HCT116 (cell line): ENCODE results near the gene FOXF2. TPM values are rescaled to one million over a fixed set of nuclear protein-coding genes. Genes with fewer than 3 reads are reported as not detected.

ENCODE experiments used
- ATAC-seq: fragments of 200-7000 bp; cut with Tn5 transposase; 2 replicates; pipeline ENCODE4 v1.9.1; 2020; ENCODE audit warnings: mild to moderate bottlenecking, moderate library complexity
- BruUV-seq: library from RNA; stranded (reverse); fragments of 400-500 nt; replicated peaks from 2 replicates; lab custom pipeline; 2021; lab: Mats Ljungman, UMichigan
- CTCF ChIA-PET: fragments of 300-600 bp; sonication (Branson Sonifier 250); formaldehyde crosslinking; loops from one replicate; lab custom pipeline; 2021; ENCODE audit warnings: antibody characterized with exemption; lab: Charles Lee
- POLR2A ChIA-PET: fragments of 300-600, 350-600 bp; sonication (Branson Sonifier 250); formaldehyde crosslinking; loops from one replicate; lab custom pipeline; 2021; ENCODE audit warnings: antibody characterized with exemption; lab: Charles Lee
- RAD21 ChIA-PET, 2 experiments: fragments of 300-600 bp; sonication (Branson Sonifier 250); formaldehyde crosslinking; loops; one replicate each; lab custom pipeline; 2023; ENCODE audit warnings: low total read pairs in 2 of 2; ENCODE audit not compliant: uncharacterized antibody in 2 of 2, unreplicated experiment in 2 of 2, low non-redundant PET in 1 of 2; lab: Charles Lee
- DNase-seq: peaks from one replicate; pipeline ENCODE4 v3.0.0-alpha.2; 2010; ENCODE audit warnings: low read depth, low spot score
- H2AFZ ChIP-seq: fragments of 200-600 bp; shearing (Covaris generic), sonication (generic); 2 replicates; pipeline ENCODE4 v1.6.1; 2017; ENCODE audit warnings: low read depth, mixed run types, mixed read lengths, antibody characterized with exemption, low read length; ENCODE audit not compliant: poor library complexity, severe bottlenecking
- H3K27ac ChIP-seq: 2 replicates; pipeline ENCODE4 v1.5.1; 2012; ENCODE audit warnings: low read depth, low read length
- H3K27me3 ChIP-seq: fragments of 200-600 bp; sonication (generic); 2 replicates; pipeline ENCODE4 v1.6.1; 2016; ENCODE audit warnings: mixed run types, low read length, mixed read lengths; ENCODE audit not compliant: insufficient read depth
- H3K36me3 ChIP-seq, 2 experiments: fragments of 200-500 bp in 1 of 2; fragments of 200-600 bp in 1 of 2; sonication (Bioruptor generic) in 1 of 2; sonication (generic) in 1 of 2; 2 replicates each; pipeline versions ENCODE4 v1.5.1 to v1.6.1; 2014 to 2016; ENCODE audit warnings: low read length in 2 of 2, inconsistent platforms in 1 of 2, mixed read lengths in 1 of 2, mixed run types in 1 of 2; ENCODE audit not compliant: insufficient read depth in 2 of 2, control insufficient read depth in 1 of 2
- H3K4me1 ChIP-seq, 2 experiments: fragments of 200-600 bp in 1 of 2; sonication (generic) in 1 of 2; 2 replicates each; pipeline versions ENCODE4 v1.5.1 to v1.6.1; 2012 to 2017; ENCODE audit warnings: low read length in 2 of 2, inconsistent platforms in 1 of 2, mild to moderate bottlenecking in 1 of 2, mixed read lengths in 1 of 2, mixed run types in 1 of 2, moderate library complexity in 1 of 2; ENCODE audit not compliant: insufficient read depth in 2 of 2, control insufficient read depth in 1 of 2
- H3K4me2 ChIP-seq: fragments of 200-600 bp; sonication (generic); 2 replicates; pipeline ENCODE4 v1.6.1; 2017; ENCODE audit warnings: mixed run types, low read length, mixed read lengths
- H3K4me3 ChIP-seq, 2 experiments: fragments of 200-600 bp in 1 of 2; sonication (generic) in 1 of 2; replicated peaks in 1 of 2; 2 replicates each; pipeline ENCODE4 v1.5.1; 2011 to 2016; ENCODE audit warnings: low read length in 2 of 2, control low read depth in 1 of 2, low read depth in 1 of 2, mild to moderate bottlenecking in 1 of 2, mixed read lengths in 1 of 2, mixed run types in 1 of 2
- H3K79me2 ChIP-seq: fragments of 200-600 bp; sonication (generic); 2 replicates; pipeline ENCODE4 v1.6.1; 2017; ENCODE audit warnings: mild to moderate bottlenecking, mixed run types, low read length, moderate library complexity, mixed read lengths; ENCODE audit not compliant: insufficient read depth
- H3K9ac ChIP-seq: fragments of 200-600 bp; sonication (generic); 2 replicates; pipeline ENCODE4 v1.6.1; 2016; ENCODE audit warnings: low read length, mixed read lengths
- H3K9me2 ChIP-seq: fragments of 200-600 bp; sonication (generic), shearing (Covaris generic); 2 replicates; pipeline ENCODE4 v1.6.1; 2017; ENCODE audit warnings: mixed run types, mild to moderate bottlenecking, moderate library complexity; ENCODE audit not compliant: insufficient read depth
- H3K9me3 ChIP-seq, 2 experiments: fragments of 200-500 bp in 1 of 2; fragments of 200-600 bp in 1 of 2; sonication (Bioruptor generic) in 1 of 2; sonication (generic) in 1 of 2; 2 replicates each; pipeline ENCODE4 v1.6.1; 2014 to 2017; ENCODE audit warnings: low read length in 2 of 2, mixed read lengths in 2 of 2, inconsistent platforms in 1 of 2, low read depth in 1 of 2, mild to moderate bottlenecking in 1 of 2, mixed run types in 1 of 2, moderate library complexity in 1 of 2; ENCODE audit not compliant: control insufficient read depth in 1 of 2, insufficient read depth in 1 of 2
- H4K20me1 ChIP-seq: fragments of 200-600 bp; sonication (generic), shearing (Covaris generic); 2 replicates; pipeline ENCODE4 v1.6.1; 2017; ENCODE audit warnings: mixed run types, mild to moderate bottlenecking, moderate library complexity; ENCODE audit not compliant: insufficient read depth
- CBX3 ChIP-seq: IDR thresholded peaks from 2 replicates; pipeline ENCODE4 v1.6.1; 2012; ENCODE audit warnings: low read depth
- CEBPB ChIP-seq: IDR thresholded peaks from 2 replicates; pipeline ENCODE4 v1.6.1; 2012; ENCODE audit warnings: low read depth
- EGR1 ChIP-seq: IDR thresholded peaks from 2 replicates; pipeline ENCODE4 v1.6.1; 2012; ENCODE audit warnings: low read depth
- EZH2 ChIP-seq: fragments of 200-600 bp; sonication (generic); IDR thresholded peaks from 2 replicates; pipeline ENCODE4 v1.6.1; 2017; ENCODE audit warnings: antibody characterized with exemption, mixed run types
- EZH2phosphoT487 ChIP-seq: fragments of 200-600 bp; IDR thresholded peaks from 2 replicates; pipeline ENCODE4 v1.6.1; 2018; ENCODE audit warnings: antibody characterized with exemption, borderline replicate concordance
- FOSL1 ChIP-seq: IDR thresholded peaks from 2 replicates; pipeline ENCODE4 v1.6.1; 2012; ENCODE audit warnings: low read depth
- POLR2A ChIP-seq: IDR thresholded peaks from 2 replicates; pipeline ENCODE4 v1.7.0; 2011; ENCODE audit warnings: borderline replicate concordance; ENCODE audit not compliant: insufficient read depth, insufficient read length; ENCODE audit errors: extremely low read depth
- POLR2AphosphoS5 ChIP-seq: IDR thresholded peaks from 2 replicates; pipeline ENCODE4 v1.6.1; 2011; ENCODE audit warnings: mild to moderate bottlenecking, low read depth, low read length, moderate library complexity
- SIN3A ChIP-seq: IDR thresholded peaks from 2 replicates; pipeline ENCODE4 v1.6.1; 2012; ENCODE audit warnings: low read depth
- ZNF274 ChIP-seq: fragments of 200-500 bp; sonication (Bioruptor generic); IDR thresholded peaks from 2 replicates; pipeline ENCODE4 v1.6.1; 2014; ENCODE audit warnings: mild to moderate bottlenecking, low read depth, low read length, inconsistent platforms
- intact Hi-C: fragments of 100-400 bp; cut with micrococcal nuclease; formaldehyde crosslinking; loops from 2 replicates; pipeline ENCODE4 v1.10.0; 2022
- total RNA-seq: library from RNA; stranded (reverse); gene quantifications from one replicate; pipeline ENCODE4 v1.2.1, GENCODE V29; 2021; ENCODE audit not compliant: unreplicated experiment
- TF ChIP-seq, protein P1 (sequence below): IDR thresholded peaks from 2 replicates; pipeline ENCODE4 v1.6.1; 2012
- TF ChIP-seq, protein P2 (sequence below), 3 experiments: fragments of 200-600 bp in 1 of 3; sonication (generic) in 1 of 3; IDR thresholded peaks in 2 of 3; conservative IDR thresholded peaks in 1 of 3; 2 replicates each; pipeline ENCODE4 v1.5.1; 2012 to 2017; ENCODE audit warnings: low read depth in 2 of 3, low read length in 2 of 3, antibody characterized with exemption in 1 of 3, borderline replicate concordance in 1 of 3, control low read depth in 1 of 3, mild to moderate bottlenecking in 1 of 3, mixed read lengths in 1 of 3, mixed run types in 1 of 3, moderate library complexity in 1 of 3; ENCODE audit not compliant: insufficient read depth in 1 of 3
- TF ChIP-seq, protein P3 (sequence below): IDR thresholded peaks from 2 replicates; pipeline ENCODE4 v1.6.1; 2012
- TF ChIP-seq, protein P4 (sequence below): IDR thresholded peaks from 2 replicates; pipeline ENCODE4 v1.6.1; 2011; ENCODE audit warnings: mild to moderate bottlenecking, low read length, moderate library complexity; ENCODE audit not compliant: insufficient replicate concordance; ENCODE audit errors: extremely low read depth

The FOXF2 gene
- total RNA-seq, 1 experiment from 2014 or later = not detected

DNA sequence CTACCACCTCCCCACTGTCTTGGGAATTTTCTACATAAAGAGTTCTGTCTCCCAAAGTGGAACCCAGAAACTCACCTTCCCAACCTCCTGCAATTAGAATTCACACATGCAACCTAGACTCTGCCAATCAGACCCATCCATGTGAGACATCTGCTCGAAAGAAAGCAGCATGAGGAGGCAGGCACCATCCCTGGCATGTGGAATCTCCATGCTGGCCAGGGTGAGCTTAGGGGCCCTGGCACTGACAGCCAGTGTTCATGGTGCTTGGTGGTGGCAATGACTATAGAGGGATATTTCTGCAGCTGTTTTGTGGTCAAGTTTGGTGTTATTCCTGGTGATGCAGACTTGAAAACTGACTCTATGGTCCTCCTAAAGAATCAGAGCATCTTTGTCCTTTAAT lies 17.4 kb upstream of the FOXF2 start:
- no peaks in the 10 kb centered on the region for H4K20me1 ChIP-seq
- TF ChIP-seq POLR2A (no peak), EGR1 (no peak), POLR2AphosphoS5 (no peak), EZH2phosphoT487 (no peak), FOSL1 (no peak), CEBPB (no peak), EZH2 (no peak)
- TF ChIP-seq, protein P1, sequence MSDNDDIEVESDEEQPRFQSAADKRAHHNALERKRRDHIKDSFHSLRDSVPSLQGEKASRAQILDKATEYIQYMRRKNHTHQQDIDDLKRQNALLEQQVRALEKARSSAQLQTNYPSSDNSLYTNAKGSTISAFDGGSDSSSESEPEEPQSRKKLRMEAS = no peak
- TF ChIP-seq, protein P2, sequence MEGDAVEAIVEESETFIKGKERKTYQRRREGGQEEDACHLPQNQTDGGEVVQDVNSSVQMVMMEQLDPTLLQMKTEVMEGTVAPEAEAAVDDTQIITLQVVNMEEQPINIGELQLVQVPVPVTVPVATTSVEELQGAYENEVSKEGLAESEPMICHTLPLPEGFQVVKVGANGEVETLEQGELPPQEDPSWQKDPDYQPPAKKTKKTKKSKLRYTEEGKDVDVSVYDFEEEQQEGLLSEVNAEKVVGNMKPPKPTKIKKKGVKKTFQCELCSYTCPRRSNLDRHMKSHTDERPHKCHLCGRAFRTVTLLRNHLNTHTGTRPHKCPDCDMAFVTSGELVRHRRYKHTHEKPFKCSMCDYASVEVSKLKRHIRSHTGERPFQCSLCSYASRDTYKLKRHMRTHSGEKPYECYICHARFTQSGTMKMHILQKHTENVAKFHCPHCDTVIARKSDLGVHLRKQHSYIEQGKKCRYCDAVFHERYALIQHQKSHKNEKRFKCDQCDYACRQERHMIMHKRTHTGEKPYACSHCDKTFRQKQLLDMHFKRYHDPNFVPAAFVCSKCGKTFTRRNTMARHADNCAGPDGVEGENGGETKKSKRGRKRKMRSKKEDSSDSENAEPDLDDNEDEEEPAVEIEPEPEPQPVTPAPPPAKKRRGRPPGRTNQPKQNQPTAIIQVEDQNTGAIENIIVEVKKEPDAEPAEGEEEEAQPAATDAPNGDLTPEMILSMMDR (IDR thresholded peaks at IDR 0.05 in 2 of 3, conservative IDR thresholded peaks at IDR 0.05 in 1 of 3; ENCODE audit: borderline replicate concordance in 1 of 3, insufficient read depth in 1 of 3, low read depth in 2 of 3, low read length in 2 of 3) = no peak
- DNase-seq (no peak), ATAC-seq (no peak)
- CTCF ChIA-PET = no interaction called here
- H3K4me1 ChIP-seq = no peaks in the 10 kb centered on the region
- no peak overlapping the region for H2AFZ ChIP-seq
- no TSS peak for BruUV-seq
- no peak overlapping the region for H3K4me2 ChIP-seq
- H3K9me3 ChIP-seq = no peaks in the 10 kb centered on the region
- no peaks in the 10 kb centered on the region for H3K9me2 ChIP-seq
- no peaks in the 10 kb centered on the region for H3K27me3 ChIP-seq
- no peaks in the 10 kb centered on the region for H3K36me3 ChIP-seq
- no peaks in the 10 kb centered on the region for H3K79me2 ChIP-seq
- no peak overlapping the region for H3K27ac ChIP-seq
- POLR2A ChIA-PET = no interaction called here
- H3K9ac ChIP-seq = no peak overlapping the region
- intact Hi-C loops = no loop called here
- RAD21 ChIA-PET = no interaction called here
- no peak overlapping the region for H3K4me3 ChIP-seq

DNA sequence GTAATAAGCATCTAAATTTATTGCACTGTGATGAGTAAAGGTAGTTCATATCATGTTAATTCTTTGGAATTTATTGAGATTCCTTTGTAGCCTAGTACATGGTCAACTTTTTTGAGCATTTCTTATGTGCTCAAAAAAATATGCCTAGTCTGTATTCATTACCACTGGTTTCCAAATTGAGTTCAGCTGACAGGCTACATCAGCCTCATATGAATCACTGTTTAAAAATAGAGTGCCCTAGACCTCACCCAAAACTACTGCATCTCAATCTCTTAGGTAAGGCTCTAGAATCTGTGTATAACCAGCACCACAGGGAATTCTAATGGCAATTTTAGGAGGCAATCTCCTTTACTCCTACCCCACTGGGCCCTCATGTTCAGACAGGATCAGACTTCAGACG lies 16.7 kb upstream of the FOXF2 start:
- H4K20me1 ChIP-seq = no peaks in the 10 kb centered on the region
- H3K27ac ChIP-seq = no peak overlapping the region
- ATAC-seq = no peak
- H3K79me2 ChIP-seq = no peaks in the 10 kb centered on the region
- intact Hi-C loops = no loop called here
- no TSS peak for BruUV-seq
- no peak overlapping the region for H2AFZ ChIP-seq
- DNase-seq = no peak
- H3K4me2 ChIP-seq = no peak overlapping the region
- no peaks in the 10 kb centered on the region for H3K36me3 ChIP-seq
- ChIA-PET RAD21 (no interaction called here), POLR2A (no interaction called here), CTCF (no interaction called here)
- H3K9me2 ChIP-seq = no peaks in the 10 kb centered on the region
- no peak overlapping the region for H3K4me3 ChIP-seq
- no peak overlapping the region for H3K9ac ChIP-seq
- no peaks in the 10 kb centered on the region for H3K4me1 ChIP-seq
- H3K27me3 ChIP-seq = no peaks in the 10 kb centered on the region
- H3K9me3 ChIP-seq = no peaks in the 10 kb centered on the region
- TF ChIP-seq, protein P3, sequence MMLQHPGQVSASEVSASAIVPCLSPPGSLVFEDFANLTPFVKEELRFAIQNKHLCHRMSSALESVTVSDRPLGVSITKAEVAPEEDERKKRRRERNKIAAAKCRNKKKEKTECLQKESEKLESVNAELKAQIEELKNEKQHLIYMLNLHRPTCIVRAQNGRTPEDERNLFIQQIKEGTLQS = no peak
- TF ChIP-seq FOSL1 (no peak), ZNF274 (no peak), EZH2phosphoT487 (no peak), CBX3 (no peak), SIN3A (no peak)
- TF ChIP-seq, protein P1 = no peak
- TF ChIP-seq, protein P4, sequence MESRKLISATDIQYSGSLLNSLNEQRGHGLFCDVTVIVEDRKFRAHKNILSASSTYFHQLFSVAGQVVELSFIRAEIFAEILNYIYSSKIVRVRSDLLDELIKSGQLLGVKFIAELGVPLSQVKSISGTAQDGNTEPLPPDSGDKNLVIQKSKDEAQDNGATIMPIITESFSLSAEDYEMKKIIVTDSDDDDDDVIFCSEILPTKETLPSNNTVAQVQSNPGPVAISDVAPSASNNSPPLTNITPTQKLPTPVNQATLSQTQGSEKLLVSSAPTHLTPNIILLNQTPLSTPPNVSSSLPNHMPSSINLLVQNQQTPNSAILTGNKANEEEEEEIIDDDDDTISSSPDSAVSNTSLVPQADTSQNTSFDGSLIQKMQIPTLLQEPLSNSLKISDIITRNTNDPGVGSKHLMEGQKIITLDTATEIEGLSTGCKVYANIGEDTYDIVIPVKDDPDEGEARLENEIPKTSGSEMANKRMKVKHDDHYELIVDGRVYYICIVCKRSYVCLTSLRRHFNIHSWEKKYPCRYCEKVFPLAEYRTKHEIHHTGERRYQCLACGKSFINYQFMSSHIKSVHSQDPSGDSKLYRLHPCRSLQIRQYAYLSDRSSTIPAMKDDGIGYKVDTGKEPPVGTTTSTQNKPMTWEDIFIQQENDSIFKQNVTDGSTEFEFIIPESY = no peak
- TF ChIP-seq, protein P2 (IDR thresholded peaks at IDR 0.05 in 2 of 3, conservative IDR thresholded peaks at IDR 0.05 in 1 of 3; ENCODE audit: borderline replicate concordance in 1 of 3, insufficient read depth in 1 of 3, low read depth in 2 of 3, low read length in 2 of 3) = no peak
